Measurements from ENCODE around the gene MAD1L1. TPM values are rescaled to one million over a fixed set of nuclear protein-coding genes. Genes with fewer than 3 reads are reported as not detected.

The MAD1L1 gene
- total RNA-seq, 1 donor from 2014 or later: 16.2 TPM

DNA sequence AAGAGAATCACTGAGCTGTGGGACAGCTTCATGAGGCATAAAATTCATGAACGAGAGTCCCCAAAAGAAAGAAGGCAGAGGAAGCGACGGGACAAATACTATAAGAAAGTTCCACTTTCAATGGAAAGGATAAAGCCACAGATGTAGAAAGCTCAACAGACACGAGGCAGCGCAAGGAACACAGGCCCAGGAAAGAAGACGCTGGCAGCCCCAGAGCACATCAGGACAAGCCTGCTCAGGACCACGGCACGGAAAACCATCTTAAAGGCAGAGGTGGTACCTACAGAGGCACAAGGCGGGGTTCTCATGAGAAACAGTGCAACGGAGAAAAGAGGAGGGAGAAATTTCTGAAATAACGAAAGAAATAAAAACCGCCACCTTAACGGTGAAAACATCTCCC lies 273.4 kb downstream of the MAD1L1 start:
- no peak for DNase-seq
- no peak overlapping the region for H3K27ac ChIP-seq (replicated peaks)
- peaks cover 13% of the 10 kb centered on the region for H3K36me3 ChIP-seq
- peaks cover 2% of the 10 kb centered on the region for H3K9me3 ChIP-seq (replicated peaks)
- intact Hi-C loops (cut with micrococcal nuclease): no loop called here
- H3K27me3 ChIP-seq (ENCODE audit: low read depth): no peaks in the 10 kb centered on the region
- TF ChIP-seq, protein P1, sequence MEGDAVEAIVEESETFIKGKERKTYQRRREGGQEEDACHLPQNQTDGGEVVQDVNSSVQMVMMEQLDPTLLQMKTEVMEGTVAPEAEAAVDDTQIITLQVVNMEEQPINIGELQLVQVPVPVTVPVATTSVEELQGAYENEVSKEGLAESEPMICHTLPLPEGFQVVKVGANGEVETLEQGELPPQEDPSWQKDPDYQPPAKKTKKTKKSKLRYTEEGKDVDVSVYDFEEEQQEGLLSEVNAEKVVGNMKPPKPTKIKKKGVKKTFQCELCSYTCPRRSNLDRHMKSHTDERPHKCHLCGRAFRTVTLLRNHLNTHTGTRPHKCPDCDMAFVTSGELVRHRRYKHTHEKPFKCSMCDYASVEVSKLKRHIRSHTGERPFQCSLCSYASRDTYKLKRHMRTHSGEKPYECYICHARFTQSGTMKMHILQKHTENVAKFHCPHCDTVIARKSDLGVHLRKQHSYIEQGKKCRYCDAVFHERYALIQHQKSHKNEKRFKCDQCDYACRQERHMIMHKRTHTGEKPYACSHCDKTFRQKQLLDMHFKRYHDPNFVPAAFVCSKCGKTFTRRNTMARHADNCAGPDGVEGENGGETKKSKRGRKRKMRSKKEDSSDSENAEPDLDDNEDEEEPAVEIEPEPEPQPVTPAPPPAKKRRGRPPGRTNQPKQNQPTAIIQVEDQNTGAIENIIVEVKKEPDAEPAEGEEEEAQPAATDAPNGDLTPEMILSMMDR (IDR thresholded peaks at IDR 0.05; ENCODE audit: borderline replicate concordance): no peak
- H3K4me3 ChIP-seq: no peak overlapping the region
- H3K4me1 ChIP-seq: no peaks in the 10 kb centered on the region

DNA sequence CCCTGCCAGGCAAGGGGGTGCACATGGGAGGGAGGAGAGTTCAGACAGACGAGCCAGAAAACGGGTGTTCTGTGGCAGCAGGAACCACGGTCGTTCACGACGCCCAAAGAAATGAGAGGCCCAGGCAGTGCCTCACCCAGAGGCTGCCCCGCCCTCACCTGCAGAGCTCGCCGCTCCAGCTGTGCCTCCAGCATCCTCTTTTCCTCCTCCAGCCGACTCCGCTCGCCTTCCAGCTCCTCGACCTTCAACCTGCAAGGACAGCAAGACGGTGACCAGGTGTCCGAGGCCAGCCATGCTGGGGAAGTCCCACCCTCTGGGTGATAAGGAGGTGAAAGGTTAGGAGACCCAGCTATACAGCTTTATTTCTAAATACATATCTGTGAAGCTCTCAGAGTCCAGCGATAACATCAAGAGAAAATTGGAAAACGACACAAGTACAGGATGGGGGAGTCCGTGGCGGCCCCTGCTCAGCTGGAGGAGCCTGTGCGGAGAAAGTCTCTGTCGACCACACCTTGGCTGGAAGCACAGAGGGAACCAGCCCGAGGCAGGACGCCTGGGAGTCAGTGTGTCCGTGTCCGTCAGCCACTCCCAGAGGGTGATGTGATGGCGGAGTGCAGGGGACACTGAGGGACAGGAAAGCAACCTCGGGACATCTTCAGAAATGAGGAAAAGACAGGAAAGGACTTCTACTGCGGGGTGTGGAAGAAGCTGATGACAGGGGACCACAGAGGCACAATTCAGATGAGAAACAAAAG lies 275.1 kb downstream of the MAD1L1 start:
- Histone ChIP-seq H3K36me3 (peaks cover 13% of the 10 kb centered on the region), H3K27ac (replicated peaks) (no peak overlapping the region), H3K27me3 (ENCODE audit: low read depth) (no peaks in the 10 kb centered on the region), H3K4me1 (no peaks in the 10 kb centered on the region), H3K4me3 (no peak overlapping the region), H3K9me3 (replicated peaks) (peaks cover 2% of the 10 kb centered on the region)
- DNase-seq: no peak
- intact Hi-C loops (cut with micrococcal nuclease): no loop called here
- TF ChIP-seq, protein P1 (IDR thresholded peaks at IDR 0.05; ENCODE audit: borderline replicate concordance): no peak

DNA sequence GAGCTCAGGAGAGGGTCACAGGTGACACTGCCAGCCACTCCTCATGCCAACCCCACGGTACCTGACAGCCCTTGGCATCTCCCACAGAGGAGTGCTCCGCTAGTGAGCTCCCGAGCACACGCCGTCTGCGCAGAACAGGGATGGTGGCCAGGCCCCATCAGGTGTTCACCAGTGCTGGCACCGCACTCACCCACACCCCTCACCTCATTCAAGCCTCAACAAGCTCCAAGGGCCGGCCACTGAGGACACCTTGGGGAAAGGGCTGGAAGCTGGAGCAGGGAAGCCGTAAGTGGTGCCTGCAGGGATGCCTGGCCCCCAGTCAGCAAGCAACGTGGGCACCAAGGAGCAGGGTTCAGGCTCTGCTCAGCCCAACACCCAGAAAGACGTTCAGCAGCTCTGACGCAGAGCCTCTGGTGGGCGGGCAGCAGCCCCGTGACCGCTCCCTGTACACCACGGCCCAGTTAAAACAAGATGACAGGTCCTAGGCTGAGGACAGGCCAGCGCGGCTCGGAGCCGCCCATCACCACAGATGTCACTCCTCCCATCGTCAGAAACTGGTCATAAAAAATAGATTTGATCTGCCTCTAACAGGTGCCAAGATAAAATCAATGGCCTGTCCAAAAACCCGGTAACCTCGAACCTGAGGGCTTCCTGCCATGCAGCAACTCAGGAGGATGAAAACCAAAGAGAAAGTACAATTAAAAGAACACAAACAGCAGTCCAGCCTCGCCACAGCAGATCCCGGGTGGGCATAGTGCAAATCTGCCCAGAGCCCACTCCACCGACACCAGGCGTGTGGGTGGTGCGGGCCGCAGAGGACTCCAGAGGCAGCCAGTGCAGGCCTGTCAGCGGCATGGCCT lies 275.9 kb downstream of the MAD1L1 start:
- H3K36me3 ChIP-seq: peaks cover 8% of the 10 kb centered on the region
- DNase-seq: no peak
- intact Hi-C loops (cut with micrococcal nuclease): no loop called here

DNA sequence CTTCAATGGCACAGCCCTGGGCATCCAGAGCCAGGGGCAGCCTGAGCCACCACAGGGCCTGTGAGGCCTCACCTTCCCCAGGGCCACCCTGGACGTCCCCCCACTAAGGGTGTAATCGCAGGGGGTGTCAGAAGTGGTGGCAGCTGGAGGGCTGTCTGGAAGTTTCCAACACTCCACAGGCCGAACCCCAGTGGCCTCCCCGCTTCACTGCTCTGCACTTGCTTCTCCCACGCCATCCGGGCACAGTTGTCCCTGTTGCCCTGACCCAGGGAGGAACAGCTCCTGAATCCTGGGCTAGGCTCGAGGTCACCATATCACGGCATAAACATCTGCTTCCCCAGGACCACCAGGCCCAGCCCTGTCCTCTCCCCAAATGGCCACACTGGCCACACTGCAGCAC lies 276.6 kb downstream of the MAD1L1 start:
- Histone ChIP-seq H3K36me3 (peaks cover 8% of the 10 kb centered on the region), H3K27me3 (ENCODE audit: low read depth) (no peaks in the 10 kb centered on the region), H3K27ac (replicated peaks) (no peak overlapping the region), H3K4me3 (no peak overlapping the region), H3K4me1 (peaks cover 8% of the 10 kb centered on the region), H3K9me3 (replicated peaks) (peaks cover 2% of the 10 kb centered on the region)
- intact Hi-C loops (cut with micrococcal nuclease): no loop called here
- TF ChIP-seq, protein P1 (IDR thresholded peaks at IDR 0.05; ENCODE audit: borderline replicate concordance): no peak
- no peak for DNase-seq

More for the DNA sequence above, 275.9 kb downstream of the MAD1L1 start:
- Histone ChIP-seq H3K4me3 (no peak overlapping the region), H3K27me3 (ENCODE audit: low read depth) (no peaks in the 10 kb centered on the region), H3K4me1 (peaks cover 2% of the 10 kb centered on the region), H3K9me3 (replicated peaks) (peaks cover 2% of the 10 kb centered on the region), H3K27ac (replicated peaks) (no peak overlapping the region)
- TF ChIP-seq, protein P1 (IDR thresholded peaks at IDR 0.05; ENCODE audit: borderline replicate concordance): no peak

DNA sequence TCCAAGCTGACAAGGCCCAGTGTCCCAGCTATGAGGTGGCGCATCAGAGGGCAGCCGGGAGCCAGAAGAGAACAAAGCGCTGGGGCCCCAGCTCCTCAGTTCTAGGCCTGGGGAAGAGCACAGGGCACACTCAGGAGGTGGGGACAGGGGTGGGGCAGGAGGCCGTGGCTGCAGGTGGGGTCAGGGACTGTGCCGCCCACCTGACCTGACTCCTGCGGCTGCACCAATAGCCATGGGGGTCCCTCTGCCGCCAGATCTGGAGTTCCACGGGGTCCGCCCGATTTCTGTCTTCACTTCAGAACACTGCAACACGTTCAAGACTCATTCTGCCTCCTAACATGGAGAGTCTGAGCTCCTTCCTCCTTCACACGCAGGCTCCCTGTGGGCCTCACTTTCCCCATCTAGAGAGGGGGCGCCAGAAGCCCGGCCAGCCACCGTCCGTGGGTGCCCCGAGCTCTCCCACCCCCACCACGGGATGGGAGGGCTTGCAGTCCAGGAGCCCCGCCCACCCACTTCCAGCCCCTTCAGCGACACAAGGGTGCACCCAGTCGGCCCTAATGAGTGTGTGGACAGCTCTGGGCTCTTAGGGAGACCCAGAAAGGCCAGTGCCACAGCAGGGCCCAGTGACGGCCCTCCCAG lies 278.3 kb downstream of the MAD1L1 start:
- TF ChIP-seq, protein P1 (IDR thresholded peaks at IDR 0.05; ENCODE audit: borderline replicate concordance): no peak
- Histone ChIP-seq H3K4me1 (peaks cover 13% of the 10 kb centered on the region), H3K9me3 (replicated peaks) (peaks cover 2% of the 10 kb centered on the region), H3K27me3 (ENCODE audit: low read depth) (no peaks in the 10 kb centered on the region), H3K4me3 (no peak overlapping the region), H3K36me3 (peaks cover 8% of the 10 kb centered on the region), H3K27ac (replicated peaks) (no peak overlapping the region)
- intact Hi-C loops (cut with micrococcal nuclease): no loop called here
- no peak for DNase-seq

All from left ventricle myocardium inferior (tissue), 1 donor.